Fibroblast of lung (primary cell): ENCODE results near the gene PRRC2B.

Experiments
- CTCF ChIP-seq, 2 donors: IDR thresholded peaks in 1 of 2; conservative IDR thresholded peaks in 1 of 2; 1 replicate in 1 of 2; 2 replicates in 1 of 2; pipeline ENCODE4 v1.5.1; 2011 to 2012; ENCODE audit warnings: low read length in 2 of 2, control low read depth in 1 of 2, inconsistent platforms in 1 of 2, low read depth in 1 of 2, mild to moderate bottlenecking in 1 of 2
- EZH2 ChIP-seq: IDR thresholded peaks from 2 replicates; pipeline ENCODE4 v1.5.1; 2012; ENCODE audit warnings: low read length, control low read depth, mild to moderate bottlenecking; ENCODE audit errors: missing control alignments

GRCh38 chr9:131523086-131523388, 129.2 kb downstream of the PRRC2B start:
- TF ChIP-seq CTCF (conservative IDR thresholded peaks at IDR 0.05 in 1 of 2, IDR thresholded peaks at IDR 0.05 in 1 of 2; ENCODE audit: low read depth in 1 of 2, low read length in 2 of 2) (no peak), EZH2 (no peak)
